HCT116 (cell line): Measurements from ENCODE around the gene ACTN3. TPM values are rescaled to one million over a fixed set of nuclear protein-coding genes. Genes with fewer than 3 reads are reported as not detected.

Experiments
- ATAC-seq: fragments of 200-7000 bp; cut with Tn5 transposase; 2 replicates; pipeline ENCODE4 v1.9.1; 2020; ENCODE audit warnings: mild to moderate bottlenecking, moderate library complexity
- BruUV-seq: library from RNA; stranded (reverse); fragments of 400-500 nt; replicated peaks from 2 replicates; lab custom pipeline; 2021; lab: Mats Ljungman, UMichigan
- CTCF ChIA-PET: fragments of 300-600 bp; sonication (Branson Sonifier 250); formaldehyde crosslinking; loops from one replicate; lab custom pipeline; 2021; ENCODE audit warnings: antibody characterized with exemption; lab: Charles Lee
- POLR2A ChIA-PET: fragments of 300-600, 350-600 bp; sonication (Branson Sonifier 250); formaldehyde crosslinking; loops from one replicate; lab custom pipeline; 2021; ENCODE audit warnings: antibody characterized with exemption; lab: Charles Lee
- RAD21 ChIA-PET, 2 experiments: fragments of 300-600 bp; sonication (Branson Sonifier 250); formaldehyde crosslinking; loops; one replicate each; lab custom pipeline; 2023; ENCODE audit warnings: low total read pairs in 2 of 2; ENCODE audit not compliant: uncharacterized antibody in 2 of 2, unreplicated experiment in 2 of 2, low non-redundant PET in 1 of 2; lab: Charles Lee
- DNase-seq: peaks from one replicate; pipeline ENCODE4 v3.0.0-alpha.2; 2010; ENCODE audit warnings: low read depth, low spot score
- H2AFZ ChIP-seq: fragments of 200-600 bp; shearing (Covaris generic), sonication (generic); 2 replicates; pipeline ENCODE4 v1.6.1; 2017; ENCODE audit warnings: low read depth, mixed run types, mixed read lengths, antibody characterized with exemption, low read length; ENCODE audit not compliant: poor library complexity, severe bottlenecking
- H3K27ac ChIP-seq: 2 replicates; pipeline ENCODE4 v1.5.1; 2012; ENCODE audit warnings: low read depth, low read length
- H3K27me3 ChIP-seq: fragments of 200-600 bp; sonication (generic); 2 replicates; pipeline ENCODE4 v1.6.1; 2016; ENCODE audit warnings: mixed run types, low read length, mixed read lengths; ENCODE audit not compliant: insufficient read depth
- H3K36me3 ChIP-seq, 2 experiments: fragments of 200-500 bp in 1 of 2; fragments of 200-600 bp in 1 of 2; sonication (Bioruptor generic) in 1 of 2; sonication (generic) in 1 of 2; 2 replicates each; pipeline versions ENCODE4 v1.5.1 to v1.6.1; 2014 to 2016; ENCODE audit warnings: low read length in 2 of 2, inconsistent platforms in 1 of 2, mixed read lengths in 1 of 2, mixed run types in 1 of 2; ENCODE audit not compliant: insufficient read depth in 2 of 2, control insufficient read depth in 1 of 2
- H3K4me1 ChIP-seq, 2 experiments: fragments of 200-600 bp in 1 of 2; sonication (generic) in 1 of 2; 2 replicates each; pipeline versions ENCODE4 v1.5.1 to v1.6.1; 2012 to 2017; ENCODE audit warnings: low read length in 2 of 2, inconsistent platforms in 1 of 2, mild to moderate bottlenecking in 1 of 2, mixed read lengths in 1 of 2, mixed run types in 1 of 2, moderate library complexity in 1 of 2; ENCODE audit not compliant: insufficient read depth in 2 of 2, control insufficient read depth in 1 of 2
- H3K4me2 ChIP-seq: fragments of 200-600 bp; sonication (generic); 2 replicates; pipeline ENCODE4 v1.6.1; 2017; ENCODE audit warnings: mixed run types, low read length, mixed read lengths
- H3K4me3 ChIP-seq, 2 experiments: fragments of 200-600 bp in 1 of 2; sonication (generic) in 1 of 2; replicated peaks in 1 of 2; 2 replicates each; pipeline ENCODE4 v1.5.1; 2011 to 2016; ENCODE audit warnings: low read length in 2 of 2, control low read depth in 1 of 2, low read depth in 1 of 2, mild to moderate bottlenecking in 1 of 2, mixed read lengths in 1 of 2, mixed run types in 1 of 2
- H3K79me2 ChIP-seq: fragments of 200-600 bp; sonication (generic); 2 replicates; pipeline ENCODE4 v1.6.1; 2017; ENCODE audit warnings: mild to moderate bottlenecking, mixed run types, low read length, moderate library complexity, mixed read lengths; ENCODE audit not compliant: insufficient read depth
- H3K9ac ChIP-seq: fragments of 200-600 bp; sonication (generic); 2 replicates; pipeline ENCODE4 v1.6.1; 2016; ENCODE audit warnings: low read length, mixed read lengths
- H3K9me2 ChIP-seq: fragments of 200-600 bp; sonication (generic), shearing (Covaris generic); 2 replicates; pipeline ENCODE4 v1.6.1; 2017; ENCODE audit warnings: mixed run types, mild to moderate bottlenecking, moderate library complexity; ENCODE audit not compliant: insufficient read depth
- H3K9me3 ChIP-seq, 2 experiments: fragments of 200-500 bp in 1 of 2; fragments of 200-600 bp in 1 of 2; sonication (Bioruptor generic) in 1 of 2; sonication (generic) in 1 of 2; 2 replicates each; pipeline ENCODE4 v1.6.1; 2014 to 2017; ENCODE audit warnings: low read length in 2 of 2, mixed read lengths in 2 of 2, inconsistent platforms in 1 of 2, low read depth in 1 of 2, mild to moderate bottlenecking in 1 of 2, mixed run types in 1 of 2, moderate library complexity in 1 of 2; ENCODE audit not compliant: control insufficient read depth in 1 of 2, insufficient read depth in 1 of 2
- H4K20me1 ChIP-seq: fragments of 200-600 bp; sonication (generic), shearing (Covaris generic); 2 replicates; pipeline ENCODE4 v1.6.1; 2017; ENCODE audit warnings: mixed run types, mild to moderate bottlenecking, moderate library complexity; ENCODE audit not compliant: insufficient read depth
- CBX3 ChIP-seq: IDR thresholded peaks from 2 replicates; pipeline ENCODE4 v1.6.1; 2012; ENCODE audit warnings: low read depth
- CTCF ChIP-seq, 3 experiments: fragments of 200-600 bp in 1 of 3; sonication (generic) in 1 of 3; IDR thresholded peaks in 2 of 3; conservative IDR thresholded peaks in 1 of 3; 2 replicates each; pipeline ENCODE4 v1.5.1; 2012 to 2017; ENCODE audit warnings: low read depth in 2 of 3, low read length in 2 of 3, antibody characterized with exemption in 1 of 3, borderline replicate concordance in 1 of 3, control low read depth in 1 of 3, mild to moderate bottlenecking in 1 of 3, mixed read lengths in 1 of 3, mixed run types in 1 of 3, moderate library complexity in 1 of 3; ENCODE audit not compliant: insufficient read depth in 1 of 3
- EGR1 ChIP-seq: IDR thresholded peaks from 2 replicates; pipeline ENCODE4 v1.6.1; 2012; ENCODE audit warnings: low read depth
- EZH2phosphoT487 ChIP-seq: fragments of 200-600 bp; IDR thresholded peaks from 2 replicates; pipeline ENCODE4 v1.6.1; 2018; ENCODE audit warnings: antibody characterized with exemption, borderline replicate concordance
- FOSL1 ChIP-seq: IDR thresholded peaks from 2 replicates; pipeline ENCODE4 v1.6.1; 2012; ENCODE audit warnings: low read depth
- MAX ChIP-seq: IDR thresholded peaks from 2 replicates; pipeline ENCODE4 v1.6.1; 2012
- POLR2A ChIP-seq: IDR thresholded peaks from 2 replicates; pipeline ENCODE4 v1.7.0; 2011; ENCODE audit warnings: borderline replicate concordance; ENCODE audit not compliant: insufficient read depth, insufficient read length; ENCODE audit errors: extremely low read depth
- POLR2AphosphoS5 ChIP-seq: IDR thresholded peaks from 2 replicates; pipeline ENCODE4 v1.6.1; 2011; ENCODE audit warnings: mild to moderate bottlenecking, low read depth, low read length, moderate library complexity
- RAD21 ChIP-seq: IDR thresholded peaks from 2 replicates; pipeline ENCODE4 v1.6.1; 2012; ENCODE audit warnings: low read depth, mild to moderate bottlenecking
- REST ChIP-seq: IDR thresholded peaks from 2 replicates; pipeline ENCODE4 v1.6.1; 2012; ENCODE audit warnings: low read depth
- SIN3A ChIP-seq: IDR thresholded peaks from 2 replicates; pipeline ENCODE4 v1.6.1; 2012; ENCODE audit warnings: low read depth
- SP1 ChIP-seq: IDR thresholded peaks from 2 replicates; pipeline ENCODE4 v1.6.1; 2012; ENCODE audit warnings: low read depth
- SRF ChIP-seq: IDR thresholded peaks from 2 replicates; pipeline ENCODE4 v1.6.1; 2012; ENCODE audit warnings: low read depth
- TCF7L2 ChIP-seq: IDR thresholded peaks from 2 replicates; pipeline ENCODE4 v1.7.0; 2011; ENCODE audit warnings: borderline replicate concordance, inconsistent platforms; ENCODE audit not compliant: insufficient read depth, insufficient read length; ENCODE audit errors: extremely low read depth
- ZFX ChIP-seq: fragments of 450-650 bp; IDR thresholded peaks from 2 replicates; pipeline ENCODE4 v1.6.1; 2017
- intact Hi-C: fragments of 100-400 bp; cut with micrococcal nuclease; formaldehyde crosslinking; loops from 2 replicates; pipeline ENCODE4 v1.10.0; 2022
- total RNA-seq: library from RNA; stranded (reverse); gene quantifications from one replicate; pipeline ENCODE4 v1.2.1, GENCODE V29; 2021; ENCODE audit not compliant: unreplicated experiment

The ACTN3 gene
- total RNA-seq, 1 experiment from 2014 or later: not detected

GRCh38 chr11:66510990-66511339 is 35.7 kb upstream of the ACTN3 start:
- TF ChIP-seq POLR2A (no peak), ZFX (0 out of 2 replicates have a peak, but pooled peaks have one; percentile 42)
- peak overlapping the region; percentile 87 for H3K4me2 ChIP-seq
- peaks cover 5 to 12% of the 10 kb centered on the region in 2 experiments; a peak in 3 of 4 replicates for H3K4me1 ChIP-seq
- no peaks in the 10 kb centered on the region for H3K9me2 ChIP-seq
- no peak for DNase-seq
- ChIA-PET POLR2A (interaction anchor here (0.9 kb wide), 1 partner anchor 31 kb away, joined by 3 read pairs; the partner anchor contains the start of gene DPP3), CTCF (interaction anchor here (0.6 to 1.6 kb wide), 2 partner anchors 18 to 168 kb away, joined by 3 to 4 read pairs; no protein-coding TSS in a partner anchor), RAD21 (no interaction called here)
- peak overlapping the region; percentile 91 to 99 for H3K4me3 ChIP-seq
- TSS peak; percentile 83 for BruUV-seq
- no peak overlapping the region for H2AFZ ChIP-seq
- H3K27me3 ChIP-seq: no peaks in the 10 kb centered on the region
- intact Hi-C loops: no loop called here
- ATAC-seq: peak; percentile 10
- peaks cover 16% of the 10 kb centered on the region for H3K79me2 ChIP-seq
- H3K9me3 ChIP-seq: no peaks in the 10 kb centered on the region
- peak overlapping the region; percentile 54 for H3K27ac ChIP-seq
- no peaks in the 10 kb centered on the region for H4K20me1 ChIP-seq
- H3K36me3 ChIP-seq: peaks cover 0 to 3% of the 10 kb centered on the region in 2 experiments; a peak in 1 of 4 replicates
- peak overlapping the region; percentile 76 for H3K9ac ChIP-seq

- CTCF ChIA-PET: no interaction called here
- no peak for ATAC-seq
- Histone ChIP-seq H3K4me1 (no peaks in the 10 kb centered on the region), H3K79me2 (no peaks in the 10 kb centered on the region), H3K27ac (no peak overlapping the region), H3K9ac (no peak overlapping the region), H3K4me2 (no peak overlapping the region), H3K4me3 (no peak overlapping the region), H3K9me3 (no peaks in the 10 kb centered on the region), H4K20me1 (no peaks in the 10 kb centered on the region), H3K27me3 (no peaks in the 10 kb centered on the region), H2AFZ (no peak overlapping the region), H3K9me2 (no peaks in the 10 kb centered on the region), H3K36me3 (peaks cover 9 to 11% of the 10 kb centered on the region in 2 experiments; a peak in 3 of 4 replicates)
- intact Hi-C loops: no loop called here
- POLR2A ChIA-PET: no interaction called here
- no TSS peak for BruUV-seq
- RAD21 ChIA-PET: no interaction called here
- no peak for DNase-seq
- TF ChIP-seq POLR2AphosphoS5 (no peak), SIN3A (no peak), FOSL1 (no peak), SRF (no peak), TCF7L2 (no peak), EGR1 (no peak), MAX (no peak), REST (no peak), CBX3 (no peak), EZH2phosphoT487 (no peak), RAD21 (no peak), SP1 (no peak), ZFX (no peak), CTCF (IDR thresholded peaks at IDR 0.05 in 2 of 3, conservative IDR thresholded peaks at IDR 0.05 in 1 of 3; ENCODE audit: borderline replicate concordance in 1 of 3, insufficient read depth in 1 of 3, low read depth in 2 of 3, low read length in 2 of 3) (no peak)
These were observed 23.1 kb upstream of the ACTN3 start for GRCh38 chr11:66523611-66524010.
